NCI-H2029 (cell line): ENCODE data around the gene KRTAP16-1.

Source experiments
- DNase-seq: peaks from one replicate; lab custom pipeline; 2025; lab: John Stamatoyannopoulos, UW

KRTAP16-1 gene

DNA sequence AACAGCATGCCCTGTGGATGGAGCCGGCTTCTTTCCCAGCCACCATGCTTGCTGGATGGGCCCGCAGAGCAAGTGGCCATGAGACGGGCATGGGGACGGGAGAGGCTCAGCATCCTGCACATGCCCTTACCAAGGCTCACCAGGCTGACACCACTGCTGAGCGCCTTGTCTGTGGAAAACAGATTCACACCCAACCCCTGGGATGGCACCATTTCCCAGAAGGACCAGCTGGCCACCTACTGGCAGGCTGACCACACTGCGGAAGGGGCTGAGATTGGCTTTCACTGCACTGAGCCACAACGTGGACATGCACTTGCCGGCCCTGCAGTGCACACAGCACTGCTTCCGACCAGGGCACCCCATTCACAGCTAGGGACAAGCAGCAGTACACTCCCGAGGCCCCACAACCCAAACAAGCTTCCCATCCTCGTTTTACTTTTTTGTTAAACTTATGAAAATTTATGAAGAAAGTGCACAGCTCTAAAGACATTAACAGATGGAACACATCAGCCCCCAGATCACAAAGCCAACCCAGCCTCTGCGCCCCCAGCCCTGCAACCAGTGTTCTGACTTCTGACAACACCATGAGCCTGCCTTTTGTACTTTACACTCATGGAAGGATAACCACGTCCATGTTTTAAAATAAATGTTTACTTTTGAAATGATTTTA, 20.3 kb upstream of the KRTAP16-1 start:
- peak; percentile 48 for DNase-seq

DNA sequence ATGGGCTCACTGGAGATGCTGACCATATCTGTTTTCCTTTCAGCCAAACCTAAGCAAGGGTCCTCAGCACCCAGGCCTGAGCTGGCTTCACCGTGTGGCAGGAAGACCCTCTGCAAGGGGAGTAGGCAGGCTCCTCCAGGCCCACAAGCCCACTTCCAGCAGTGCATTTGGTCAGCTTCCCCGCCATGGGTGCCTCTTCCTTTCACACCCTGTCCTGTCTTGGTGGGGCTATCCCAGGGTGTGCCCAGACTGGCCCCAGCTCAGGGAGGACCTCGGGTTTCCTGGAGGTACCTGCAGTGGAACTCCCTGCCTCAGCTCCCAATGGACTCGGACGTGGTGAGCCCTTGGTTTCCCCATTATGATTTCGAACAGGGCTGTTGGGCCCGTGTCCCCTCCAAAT, 19.1 kb upstream of the KRTAP16-1 start:
- no peak for DNase-seq

DNA sequence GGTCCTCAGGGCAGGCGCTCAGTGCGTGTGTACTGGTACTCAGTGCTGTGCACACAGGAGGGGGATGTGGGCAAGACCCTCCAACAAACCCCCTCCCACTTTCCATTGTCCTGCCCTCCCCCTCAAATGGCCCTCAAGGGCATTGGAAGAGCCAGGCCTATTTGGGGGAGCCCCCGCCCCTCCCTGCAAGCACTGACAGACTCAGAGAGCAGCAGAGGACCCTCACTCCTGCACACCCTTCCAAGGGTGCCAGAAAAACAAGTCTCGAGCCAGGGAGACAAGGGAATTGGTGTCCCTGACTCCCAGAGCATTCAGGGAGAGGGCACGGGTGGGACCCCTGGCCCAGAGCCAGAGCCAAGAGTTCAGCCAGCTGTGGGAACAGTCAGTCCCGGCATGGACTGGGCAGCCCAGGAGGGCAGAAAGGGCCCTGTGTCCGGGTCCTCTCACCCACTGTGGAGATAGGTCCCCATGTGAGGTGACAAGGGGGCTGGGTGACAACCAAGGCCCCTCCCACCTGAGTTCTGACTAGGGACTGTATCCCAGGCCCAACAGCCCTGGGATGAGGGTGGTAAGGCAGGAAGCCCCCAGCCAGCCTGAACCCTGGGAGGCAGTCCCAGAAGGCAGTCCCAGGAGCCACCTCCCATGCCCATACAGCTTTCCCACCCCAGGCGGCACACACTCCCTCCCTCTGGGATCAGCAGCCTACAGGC, 18.5 kb upstream of the KRTAP16-1 start:
- DNase-seq, result no peak

DNA sequence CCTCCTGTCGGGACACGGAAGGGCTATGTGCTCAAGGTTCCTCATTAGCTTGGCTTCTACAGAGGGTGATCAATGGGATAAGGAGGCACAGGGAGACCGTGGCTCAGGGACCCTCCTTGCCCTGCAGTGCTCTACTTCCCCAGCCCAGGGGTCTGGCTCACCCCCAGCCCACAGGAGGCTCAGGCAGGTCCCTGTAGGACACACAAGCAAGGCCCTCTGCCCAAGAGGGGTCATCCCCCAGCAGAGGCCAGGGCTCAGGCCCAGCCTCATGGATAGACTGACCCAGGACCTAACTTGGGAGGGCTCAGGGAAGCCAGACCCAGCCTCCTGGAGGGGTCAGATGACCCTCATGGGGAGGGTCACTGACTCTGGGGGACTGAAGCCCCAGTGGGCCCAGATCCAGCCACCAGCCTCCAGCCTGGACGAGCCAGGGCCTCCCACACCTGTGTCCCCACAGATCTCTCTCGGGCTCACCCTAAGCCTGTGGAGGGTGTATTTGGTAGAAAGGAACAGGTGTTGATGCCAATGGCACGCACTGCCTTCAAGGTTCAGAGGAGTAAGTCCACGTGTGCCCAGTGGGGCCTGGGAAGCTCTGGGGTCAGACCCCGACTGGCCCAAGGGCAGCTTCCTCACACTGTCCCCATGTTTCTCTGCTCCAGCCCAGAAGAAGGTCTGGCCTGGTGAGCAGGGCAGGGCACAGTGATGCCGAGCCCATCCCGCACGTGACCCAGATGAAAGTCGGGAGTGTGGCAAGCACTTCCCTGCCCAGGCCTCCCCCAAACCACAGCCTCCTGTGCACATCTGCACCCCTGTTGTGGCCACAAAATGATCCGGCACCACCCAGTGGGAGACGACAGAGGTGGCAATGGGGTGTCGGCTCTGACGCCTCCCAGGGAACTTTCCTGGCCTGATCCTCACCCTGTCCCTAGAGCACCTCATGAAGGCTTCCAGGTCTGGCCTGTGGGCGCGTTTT, 17.4 kb upstream of the KRTAP16-1 start:
- no peak for DNase-seq

DNA sequence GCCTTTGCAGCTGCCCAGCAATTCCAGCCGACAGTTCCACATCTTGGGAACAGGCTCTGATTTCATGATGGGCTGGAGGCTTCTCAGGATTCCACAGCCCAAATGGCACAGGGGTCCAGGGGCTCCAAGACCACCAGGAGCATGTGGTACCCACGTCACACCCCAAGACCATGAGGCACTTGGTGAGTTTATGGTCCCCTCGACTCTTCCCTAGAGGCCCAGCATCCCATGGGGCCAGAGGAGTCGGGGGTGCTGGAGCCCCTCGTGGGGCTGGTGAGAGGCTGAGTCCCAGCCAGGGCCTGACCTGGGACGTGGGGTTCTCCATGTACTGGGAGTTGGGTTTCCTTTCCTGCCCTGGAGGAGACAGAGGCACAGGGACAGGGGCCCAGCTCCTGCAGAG, 16.5 kb upstream of the KRTAP16-1 start:
- no peak for DNase-seq

DNA sequence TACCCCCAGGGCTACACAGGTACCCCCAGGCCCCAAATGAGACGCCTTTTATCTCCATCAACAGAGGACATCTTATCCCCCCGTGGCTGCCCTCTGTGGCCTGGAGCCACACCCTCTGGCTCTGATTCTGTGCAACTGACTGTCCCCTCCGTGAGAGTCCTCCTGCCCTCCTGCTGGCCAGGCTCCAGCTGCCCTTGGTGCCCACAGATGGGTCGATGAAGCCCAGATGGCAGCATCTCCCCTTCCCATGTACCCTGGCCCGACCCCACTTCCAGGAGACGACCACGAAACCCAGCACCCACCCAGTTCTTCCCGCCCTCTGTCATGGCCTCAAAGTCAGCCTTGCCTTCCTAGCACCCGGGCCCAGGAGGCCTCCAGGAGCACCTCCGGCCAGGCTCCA, 16.0 kb upstream of the KRTAP16-1 start:
- no peak for DNase-seq

DNA sequence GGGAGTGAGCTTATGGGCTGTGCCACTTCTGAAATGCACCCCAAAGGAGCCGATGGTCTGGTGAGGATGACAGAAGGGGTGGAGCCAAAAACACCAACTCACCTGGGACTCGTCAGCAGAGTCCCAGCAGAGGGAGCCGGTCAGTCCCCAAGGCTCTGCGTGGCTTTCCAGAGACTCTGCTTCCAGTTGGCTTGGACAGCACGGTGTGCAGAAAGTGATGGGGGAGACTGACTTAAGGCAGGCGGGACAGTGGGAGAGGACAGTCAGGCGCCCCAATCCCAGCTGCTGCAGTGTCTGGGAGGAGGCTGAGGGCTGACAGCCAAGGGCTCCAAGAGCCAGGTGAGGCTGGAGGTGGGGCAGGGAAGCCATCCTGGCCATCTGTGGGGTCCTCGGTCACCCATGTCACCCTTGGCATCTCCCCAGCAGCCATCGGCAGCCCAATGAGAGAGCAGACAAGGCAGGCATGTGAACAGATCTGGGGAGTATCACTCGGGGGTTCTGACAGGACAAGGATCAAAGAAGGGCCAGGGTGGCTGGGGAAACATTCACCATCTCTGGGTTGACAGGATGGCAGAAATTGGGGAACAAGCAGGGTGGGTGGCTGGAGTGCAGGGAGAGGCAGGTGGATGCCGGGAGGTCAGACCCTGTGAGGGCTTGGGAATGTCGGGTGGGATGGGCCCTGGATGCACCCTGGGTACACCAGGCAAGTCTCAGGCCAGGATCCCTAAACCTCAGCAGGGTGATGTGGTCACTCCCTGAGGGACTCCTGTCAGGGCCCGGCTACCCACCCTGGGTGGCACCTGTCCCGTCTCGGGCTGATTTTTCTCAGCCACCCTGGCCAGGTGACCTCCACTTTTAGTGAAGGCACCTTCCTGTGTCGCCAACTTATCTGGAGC, 15.3 kb upstream of the KRTAP16-1 start:
- no peak for DNase-seq

DNA sequence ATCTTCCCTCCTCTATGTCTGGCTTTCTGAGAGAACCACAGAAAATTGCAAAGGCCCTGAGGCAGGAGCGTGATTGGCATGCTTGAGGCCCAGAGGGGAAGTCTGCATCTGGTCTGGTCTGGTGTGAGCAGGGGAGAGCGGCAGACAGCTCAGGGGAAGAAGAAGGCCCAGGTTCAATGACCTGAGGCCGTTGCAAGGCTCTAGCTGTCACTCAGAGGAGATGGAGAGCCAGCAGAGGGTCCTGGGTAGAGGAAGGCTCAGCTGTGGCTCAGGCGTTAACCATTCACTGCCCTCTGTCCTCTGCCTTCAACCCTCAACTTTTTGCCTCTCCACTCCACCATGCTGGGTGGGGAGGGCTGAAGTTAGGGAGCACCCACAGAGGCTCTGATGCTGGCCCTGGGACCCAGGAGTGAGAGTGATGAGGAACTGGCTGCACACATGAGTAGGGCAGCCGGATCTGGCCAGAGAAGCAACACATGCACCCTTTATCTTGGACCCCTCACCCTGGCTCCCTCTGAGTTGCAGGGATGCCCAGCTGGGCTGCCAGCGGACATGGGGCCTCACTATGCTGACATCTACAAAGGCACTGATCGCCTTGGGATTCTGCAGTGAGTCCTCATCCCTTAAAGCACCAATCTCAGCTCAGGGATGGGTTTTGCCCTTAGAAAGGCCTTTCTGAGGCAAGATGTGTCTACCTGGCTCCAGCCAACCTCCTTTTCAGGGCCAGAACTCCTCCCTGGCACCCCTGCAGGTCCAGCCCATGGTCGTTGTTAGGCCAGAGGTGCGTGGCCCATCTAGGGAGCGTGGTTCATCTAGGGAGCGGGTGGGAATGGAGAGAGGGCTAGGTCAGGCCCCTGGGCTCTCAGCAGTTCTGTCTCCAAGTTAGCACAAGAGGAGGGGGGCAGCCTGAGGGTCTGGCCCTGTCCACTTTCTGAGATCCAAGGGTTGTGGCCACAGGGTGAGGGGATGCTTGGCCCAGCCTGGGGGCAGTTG, 14.1 kb upstream of the KRTAP16-1 start:
- DNase-seq, result no peak

DNA sequence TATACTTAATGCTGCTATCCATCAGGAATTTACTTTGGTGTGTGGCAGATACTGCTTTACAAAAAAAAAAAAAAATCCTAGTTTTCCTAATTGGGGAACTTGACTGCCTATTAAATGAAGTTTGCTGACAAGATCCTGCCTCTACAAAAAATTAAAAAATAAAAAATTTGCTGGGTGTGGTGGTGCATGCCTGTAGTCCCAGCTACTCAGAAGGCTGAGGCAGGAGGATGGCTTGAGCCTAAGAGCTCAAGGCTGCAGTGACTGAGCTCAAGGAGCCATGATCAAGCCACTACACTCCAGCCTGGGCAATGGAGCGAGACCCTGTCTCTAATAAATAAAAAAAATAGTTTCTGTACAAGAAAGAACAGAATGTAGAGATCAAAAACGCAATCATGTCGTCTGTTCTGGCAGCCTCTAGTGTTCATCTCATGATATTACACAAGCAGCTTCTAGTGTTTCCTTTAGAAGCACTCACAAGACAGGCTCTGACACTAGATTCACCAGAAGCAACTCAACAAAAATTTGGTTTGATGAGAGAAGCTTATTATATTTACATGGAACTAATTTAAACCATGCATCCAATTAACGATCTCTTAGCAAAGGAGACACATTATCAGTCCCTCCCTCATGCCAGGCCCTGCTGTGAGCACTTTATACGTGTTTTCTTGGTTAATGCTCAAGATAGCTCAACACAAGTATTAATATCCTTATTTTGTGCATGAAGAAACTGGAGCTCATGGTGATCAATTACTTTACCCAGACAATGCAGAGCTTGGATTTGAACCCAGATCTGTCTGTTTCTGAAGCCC, 13.2 kb upstream of the KRTAP16-1 start:
- peak; percentile 51 for DNase-seq

DNA sequence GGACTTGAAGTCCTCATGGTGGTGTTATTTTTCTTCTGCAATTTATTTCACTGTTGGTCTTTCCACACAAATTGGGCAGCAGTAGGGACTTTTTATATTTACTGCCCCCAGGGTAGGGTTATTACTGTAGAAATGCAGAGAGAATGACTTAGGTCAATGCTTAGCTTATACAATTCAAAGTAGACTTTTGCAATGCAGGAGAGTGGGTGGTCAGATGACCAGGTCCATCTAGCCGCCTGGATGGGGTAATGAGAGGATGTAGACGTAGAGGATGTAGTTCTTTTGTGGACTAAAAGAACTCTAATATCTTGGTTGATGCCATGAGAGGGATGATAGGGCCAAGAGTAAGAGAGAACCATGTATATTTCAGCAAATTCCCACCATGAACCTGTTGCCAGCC, 9.1 kb upstream of the KRTAP16-1 start:
- DNase-seq, result no peak

DNA sequence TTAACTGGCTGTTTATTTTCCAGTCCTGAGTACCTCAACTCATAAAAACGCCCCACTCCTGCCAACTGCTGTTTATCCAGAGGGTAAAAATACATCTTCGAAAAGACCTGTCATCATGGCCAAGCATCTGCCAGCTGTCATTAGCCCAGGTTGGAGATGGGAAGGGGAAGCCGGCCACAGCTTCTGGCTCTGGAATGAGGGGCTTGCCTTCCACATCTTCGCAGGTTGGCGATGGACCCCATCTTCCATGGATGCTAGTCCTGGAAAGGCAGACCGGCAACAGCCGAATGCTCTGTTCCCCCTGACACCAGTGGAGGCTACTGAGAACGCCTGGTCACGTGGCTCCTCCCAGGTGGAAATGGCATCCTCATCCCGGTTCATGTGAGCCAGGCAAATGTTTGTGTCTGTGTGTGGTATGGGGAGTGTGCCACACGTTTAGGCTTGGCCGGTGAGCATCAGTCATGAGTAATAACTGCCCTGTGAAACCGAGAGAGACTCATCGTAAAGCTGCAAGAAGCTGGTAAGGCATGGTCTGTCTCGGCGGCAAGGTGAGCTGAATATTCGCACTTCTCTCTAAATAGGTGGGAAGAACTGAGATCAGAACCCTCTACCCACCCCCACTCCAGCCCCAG, 6.8 kb upstream of the KRTAP16-1 start:
- DNase-seq, result no peak

DNA sequence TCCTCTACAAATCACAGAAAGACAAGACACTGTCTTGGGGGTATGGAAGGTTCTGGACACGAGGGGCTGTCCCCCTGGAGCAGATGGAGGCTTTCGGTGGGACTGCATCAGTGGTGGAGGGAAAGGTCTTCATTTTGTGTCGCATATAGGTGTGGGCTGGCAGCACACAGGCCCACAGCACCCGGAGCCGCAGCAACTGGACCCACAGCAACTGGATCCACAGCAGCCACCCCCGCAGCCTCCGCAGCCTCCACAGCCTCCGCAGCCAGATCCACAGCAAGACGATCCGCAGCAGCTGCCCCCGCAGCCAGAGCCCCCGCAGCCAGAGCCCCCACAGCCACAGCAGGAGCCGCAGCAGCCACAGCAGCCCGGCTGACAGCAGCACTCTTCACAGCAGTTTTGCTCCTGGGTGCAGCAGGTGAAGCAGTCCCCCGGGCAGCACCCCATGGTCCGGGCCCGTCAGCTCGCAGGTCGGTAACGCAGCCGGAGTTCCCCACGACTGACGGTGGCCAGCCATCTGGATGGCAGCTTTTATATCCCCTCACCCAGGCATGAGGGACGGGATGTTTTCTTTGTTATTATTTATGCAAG, 6.2 kb upstream of the KRTAP16-1 start, which contains the start of gene KRTAP17-1:
Gene KRTAP17-1 (minus strand): TSS at position 507 of the 591 bp plus-strand sequence. CDS start 60 bp downstream, at position 447.
- no peak for DNase-seq

DNA sequence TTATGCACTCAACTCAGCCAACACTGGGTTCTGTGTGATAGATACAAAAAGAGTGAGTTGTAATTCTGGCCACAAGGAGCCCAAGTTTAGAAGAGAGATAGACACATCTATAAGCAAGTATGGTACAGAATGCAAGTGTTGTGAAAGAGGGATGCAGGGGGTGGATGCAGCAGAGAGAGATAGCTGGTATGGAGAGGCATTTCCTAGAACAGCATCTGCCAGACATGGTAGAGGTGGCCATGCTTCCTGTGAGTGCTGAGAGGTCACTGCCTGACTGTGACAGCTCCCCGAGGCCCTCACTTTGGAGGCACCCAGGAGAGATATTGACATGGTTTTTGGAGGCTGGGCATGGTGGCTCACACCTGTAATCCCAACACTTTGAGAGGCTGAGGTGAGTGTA, 2.0 kb upstream of the KRTAP16-1 start:
- DNase-seq, result no peak

DNA sequence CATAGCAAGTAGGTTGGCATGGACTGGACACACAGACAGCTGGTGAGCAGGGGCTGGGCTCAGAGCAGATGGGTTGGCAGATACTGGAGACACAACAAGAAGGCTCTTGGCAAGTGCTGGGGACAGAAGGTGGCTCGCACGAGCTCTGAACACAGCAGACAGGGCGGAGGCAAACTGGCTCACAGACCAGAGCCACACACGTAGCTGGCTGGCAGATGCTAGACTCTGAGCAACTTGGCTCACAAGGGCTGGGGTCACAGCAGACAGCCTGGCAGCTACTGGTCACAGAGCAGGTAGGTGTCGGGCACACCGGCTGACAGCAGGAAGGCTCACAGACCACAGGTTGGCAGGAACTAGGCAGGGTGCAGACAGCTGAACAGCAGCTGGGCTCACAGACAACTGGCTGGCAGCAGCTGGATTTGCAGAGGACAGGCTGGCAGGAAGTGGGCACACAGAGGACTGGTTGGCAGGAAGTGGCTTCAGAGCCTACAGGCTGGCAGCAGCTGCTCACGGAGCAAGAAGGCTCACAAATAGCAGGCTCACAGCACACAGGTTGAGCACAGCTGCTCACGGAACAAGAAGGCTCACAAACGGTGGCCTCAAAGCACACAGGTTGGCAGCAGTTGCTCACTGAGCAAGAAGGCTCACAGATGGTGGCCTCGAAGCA, 725 bp downstream of the KRTAP16-1 start:
- peak; percentile 91 for DNase-seq

DNA sequence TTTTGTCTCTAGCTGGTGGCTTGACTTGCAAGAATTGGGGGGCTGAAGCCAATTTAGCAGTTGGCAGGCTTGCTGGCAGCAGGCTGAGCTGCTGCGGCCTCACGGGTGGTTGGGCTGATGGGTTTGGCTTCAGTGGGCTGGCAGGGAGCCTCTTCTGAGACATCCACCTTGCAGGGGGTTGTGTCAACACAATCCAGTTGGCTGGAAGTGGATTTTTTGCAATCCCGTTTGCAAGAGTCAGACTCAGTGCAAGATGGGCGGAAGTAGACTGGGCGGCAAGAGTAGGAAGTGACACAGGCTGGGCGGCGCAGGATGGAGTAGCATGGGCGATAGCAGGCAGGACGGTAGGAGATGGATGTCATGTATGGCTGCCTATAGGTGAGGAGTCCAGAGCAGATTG, 1.5 kb downstream of the KRTAP16-1 start:
- DNase-seq, result peak; percentile 26

DNA sequence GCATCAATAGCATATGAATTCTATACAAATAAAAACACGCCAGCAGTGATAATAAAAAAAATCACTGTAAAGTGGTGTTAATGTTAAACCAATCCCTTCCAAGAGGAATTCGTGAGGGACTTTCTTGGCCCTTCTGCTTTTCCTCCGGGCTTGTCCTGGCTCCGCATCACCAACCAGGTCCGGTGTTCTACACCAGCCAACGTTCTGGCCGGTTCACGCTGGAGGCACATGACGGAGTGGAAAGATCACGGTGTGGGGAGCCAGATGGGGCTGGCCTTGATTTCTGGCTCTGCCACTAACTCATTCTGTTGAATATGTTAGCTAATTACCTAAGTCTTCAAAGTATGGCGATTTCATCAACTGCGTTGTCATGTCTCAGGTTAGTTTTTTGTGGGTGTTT, 5.0 kb downstream of the KRTAP16-1 start:
- DNase-seq, result no peak

DNA sequence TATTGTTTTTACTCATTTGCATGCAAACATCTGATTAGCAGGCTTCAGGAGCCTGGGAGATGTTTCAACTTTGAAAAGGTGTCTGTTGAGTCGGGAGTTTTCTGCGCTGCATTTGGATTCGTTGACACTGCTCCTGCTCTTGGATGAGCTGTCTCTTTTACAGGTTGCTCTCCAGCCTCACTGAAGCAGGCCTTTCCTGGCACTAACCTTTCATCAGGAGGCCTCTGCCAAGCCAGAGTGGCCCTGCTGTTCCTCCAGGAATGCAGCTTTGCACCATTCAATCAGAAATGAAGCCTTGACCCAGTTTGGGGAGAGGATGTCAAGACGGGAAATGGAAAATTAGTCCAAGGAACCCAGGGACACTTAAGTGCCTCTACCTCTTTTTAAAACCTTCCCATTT, 6.1 kb downstream of the KRTAP16-1 start:
- DNase-seq, result no peak
